ENCODE measurements around the gene BHLHE23.

DNA sequence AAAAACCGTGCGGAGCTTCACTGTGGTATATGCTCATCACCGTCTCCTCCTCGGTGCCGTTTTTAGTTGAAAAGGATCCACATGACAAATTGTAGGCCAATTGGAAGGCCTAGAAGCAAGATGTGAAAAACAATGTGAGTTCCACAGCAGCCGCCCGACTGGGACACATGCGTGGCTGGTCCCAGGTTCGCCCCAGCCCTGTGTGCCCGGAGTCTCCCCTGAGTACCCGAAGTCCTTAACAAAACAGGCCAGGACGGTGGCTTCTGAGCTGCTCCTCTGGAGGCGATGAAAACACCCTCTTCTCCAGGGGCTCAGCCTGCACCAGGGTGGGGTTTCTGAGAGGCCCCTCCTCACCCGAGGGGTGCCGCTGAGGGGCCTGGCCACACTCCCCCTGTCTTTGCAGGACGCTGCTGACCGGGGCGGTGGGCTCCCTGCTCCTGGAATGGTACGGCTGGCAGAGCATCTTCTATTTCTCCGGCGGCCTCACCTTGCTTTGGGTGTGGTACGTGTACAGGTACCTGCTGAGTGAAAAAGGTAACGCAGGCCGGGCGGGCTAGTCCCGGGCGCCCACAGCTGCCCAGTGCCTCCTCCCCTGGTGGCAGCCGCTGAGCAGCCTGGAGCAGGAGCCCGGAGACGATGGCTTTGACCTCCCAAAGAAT lies 44.4 kb downstream of the BHLHE23 start:
- TF ChIP-seq POLR2A (IDR thresholded peaks at IDR 0.05) (no peak), POLR2AphosphoS5 (IDR thresholded peaks at IDR 0.05) (no peak)
- TF ChIP-seq, protein P1, sequence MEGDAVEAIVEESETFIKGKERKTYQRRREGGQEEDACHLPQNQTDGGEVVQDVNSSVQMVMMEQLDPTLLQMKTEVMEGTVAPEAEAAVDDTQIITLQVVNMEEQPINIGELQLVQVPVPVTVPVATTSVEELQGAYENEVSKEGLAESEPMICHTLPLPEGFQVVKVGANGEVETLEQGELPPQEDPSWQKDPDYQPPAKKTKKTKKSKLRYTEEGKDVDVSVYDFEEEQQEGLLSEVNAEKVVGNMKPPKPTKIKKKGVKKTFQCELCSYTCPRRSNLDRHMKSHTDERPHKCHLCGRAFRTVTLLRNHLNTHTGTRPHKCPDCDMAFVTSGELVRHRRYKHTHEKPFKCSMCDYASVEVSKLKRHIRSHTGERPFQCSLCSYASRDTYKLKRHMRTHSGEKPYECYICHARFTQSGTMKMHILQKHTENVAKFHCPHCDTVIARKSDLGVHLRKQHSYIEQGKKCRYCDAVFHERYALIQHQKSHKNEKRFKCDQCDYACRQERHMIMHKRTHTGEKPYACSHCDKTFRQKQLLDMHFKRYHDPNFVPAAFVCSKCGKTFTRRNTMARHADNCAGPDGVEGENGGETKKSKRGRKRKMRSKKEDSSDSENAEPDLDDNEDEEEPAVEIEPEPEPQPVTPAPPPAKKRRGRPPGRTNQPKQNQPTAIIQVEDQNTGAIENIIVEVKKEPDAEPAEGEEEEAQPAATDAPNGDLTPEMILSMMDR (IDR thresholded peaks at IDR 0.05) = no peak

Measured in prostate gland (tissue), 2 donors.